HepG2 (cell line): ENCODE results near the gene MED9. TPM values are rescaled to one million over a fixed set of nuclear protein-coding genes. Genes with fewer than 3 reads are reported as not detected.
A peak's percentile ranks its signal among the peaks of the same experiment; 100 is the strongest.

Source experiments
- ADNP ChIP-seq: sonication (generic); formaldehyde crosslinking; IDR thresholded peaks from 2 replicates; pipeline ENCODE4 v1.4.0; 2020; ENCODE audit warnings: missing genetic modification reagents
- BRD4 ChIP-seq: sonication (generic); formaldehyde crosslinking; IDR thresholded peaks from 2 replicates; pipeline ENCODE4 v1.4.0; 2020; ENCODE audit warnings: missing genetic modification reagents
- CREB1 ChIP-seq, 2 experiments: fragments of 450-650 bp in 1 of 2; IDR thresholded peaks; 2 replicates each; pipeline ENCODE4 v1.6.1; 2016 to 2017; ENCODE audit warnings: control low read depth in 1 of 2, mild to moderate bottlenecking in 1 of 2, missing compliant biosample characterization in 1 of 2, missing genetic modification characterization in 1 of 2
- HES4 ChIP-seq: sonication (generic); formaldehyde crosslinking; IDR thresholded peaks from 2 replicates; pipeline ENCODE4 v1.9.0; 2021; ENCODE audit warnings: mild to moderate bottlenecking, missing genetic modification reagents, borderline replicate concordance
- IKZF1 ChIP-seq: fragments of 450-650 bp; IDR thresholded peaks from 2 replicates; pipeline ENCODE4 v1.7.1; 2016
- KLF13 ChIP-seq: sonication (generic); formaldehyde crosslinking; IDR thresholded peaks from 2 replicates; pipeline ENCODE4 v1.4.0; 2020; ENCODE audit warnings: mild to moderate bottlenecking, missing genetic modification reagents
- MAF1 ChIP-seq: sonication (generic); formaldehyde crosslinking; IDR thresholded peaks from 2 replicates; pipeline ENCODE4 v1.5.0; 2020; ENCODE audit warnings: missing genetic modification reagents, borderline replicate concordance
- MYNN ChIP-seq: sonication (generic); formaldehyde crosslinking; IDR thresholded peaks from 2 replicates; pipeline ENCODE4 v1.4.0; 2020; ENCODE audit warnings: mild to moderate bottlenecking, low read depth, missing genetic modification reagents
- NFIB ChIP-seq: sonication (generic); formaldehyde crosslinking; IDR thresholded peaks from 2 replicates; pipeline ENCODE4 v1.9.0; 2021; ENCODE audit warnings: missing genetic modification reagents, mild to moderate bottlenecking, borderline replicate concordance
- NFIC ChIP-seq: IDR thresholded peaks from 2 replicates; pipeline ENCODE4 v1.6.1; 2012; ENCODE audit warnings: mild to moderate bottlenecking, low read length, inconsistent platforms
- PRMT3 ChIP-seq: sonication (generic); formaldehyde crosslinking; IDR thresholded peaks from 2 replicates; pipeline ENCODE4 v1.8.1; 2022; ENCODE audit warnings: low read depth, mild to moderate bottlenecking, moderate library complexity, missing genetic modification reagents, borderline replicate concordance
- REL ChIP-seq: sonication (generic); formaldehyde crosslinking; conservative IDR thresholded peaks from 2 replicates; pipeline ENCODE4 v1.8.0; 2022; ENCODE audit warnings: mild to moderate bottlenecking, missing genetic modification reagents, moderate library complexity
- SAP130 ChIP-seq: IDR thresholded peaks from 2 replicates; pipeline ENCODE4 v1.6.1; 2016; ENCODE audit warnings: low read depth
- ZNF160 ChIP-seq: sonication (generic); formaldehyde crosslinking; IDR thresholded peaks from 2 replicates; pipeline ENCODE4 v1.8.0; 2022; ENCODE audit warnings: mild to moderate bottlenecking, inconsistent platforms, missing genetic modification reagents
- ZNF431 ChIP-seq: sonication (generic); formaldehyde crosslinking; IDR thresholded peaks from 2 replicates; pipeline ENCODE4 v1.9.0; 2022; ENCODE audit warnings: missing genetic modification reagents, low read depth, mild to moderate bottlenecking, borderline replicate concordance
- ZNF772 ChIP-seq: sonication (generic); formaldehyde crosslinking; IDR thresholded peaks from 2 replicates; pipeline ENCODE4 v1.5.0; 2020; ENCODE audit warnings: mild to moderate bottlenecking, missing genetic modification reagents
- polyA plus RNA-seq, 8 experiments: library from polyadenylated mRNA; depleted of rRNA in 3 of 8; stranded (reverse) in 7 of 8; unstranded in 1 of 8; fragments of >200 nt; fragmentation: Illumina TruSeq in 4 of 8; extraction: Trizol in 4 of 8; gene quantifications; 2 replicates each; pipeline versions ENCODE4 v1.2.1 to v1.2.3, GENCODE V29; 2011 to 2016; ENCODE audit warnings: low read depth in 4 of 8, missing spikeins in 1 of 8, mixed read lengths in 1 of 8; ENCODE audit not compliant: insufficient read depth in 1 of 8
- total RNA-seq, 5 experiments: library from RNA; depleted of rRNA; stranded (reverse); fragments of >200 nt; fragmentation: Illumina TruSeq; extraction: Trizol; gene quantifications; 2 replicates each; pipeline ENCODE4 v1.2.3, GENCODE V29; 2016; ENCODE audit warnings: low read depth in 1 of 5
- TF ChIP-seq, protein P1 (sequence below): IDR thresholded peaks from 2 replicates; pipeline ENCODE4 v1.4.0; 2020; ENCODE audit warnings: mild to moderate bottlenecking, missing genetic modification reagents
- TF ChIP-seq, protein P2 (sequence below): sonication (generic); formaldehyde crosslinking; IDR thresholded peaks from 2 replicates; pipeline ENCODE4 v1.5.1; 2020; ENCODE audit warnings: missing genetic modification reagents, mild to moderate bottlenecking, borderline replicate concordance
- TF ChIP-seq, protein P3 (sequence below): IDR thresholded peaks from 2 replicates; pipeline ENCODE4 v1.6.1; 2016; ENCODE audit warnings: low read depth, control low read depth
- TF ChIP-seq, protein P4 (sequence below): IDR thresholded peaks from 2 replicates; pipeline ENCODE4 v1.6.1; 2012; ENCODE audit warnings: low read depth, low read length, improper control_type of control experiment

MED9 gene
- total and polyA plus RNA-seq, 2 of the 13 experiments (the other 11 are each of a cell fraction or from before 2014, with no cell fraction given), result 11.9 to 15.1 TPM

DNA sequence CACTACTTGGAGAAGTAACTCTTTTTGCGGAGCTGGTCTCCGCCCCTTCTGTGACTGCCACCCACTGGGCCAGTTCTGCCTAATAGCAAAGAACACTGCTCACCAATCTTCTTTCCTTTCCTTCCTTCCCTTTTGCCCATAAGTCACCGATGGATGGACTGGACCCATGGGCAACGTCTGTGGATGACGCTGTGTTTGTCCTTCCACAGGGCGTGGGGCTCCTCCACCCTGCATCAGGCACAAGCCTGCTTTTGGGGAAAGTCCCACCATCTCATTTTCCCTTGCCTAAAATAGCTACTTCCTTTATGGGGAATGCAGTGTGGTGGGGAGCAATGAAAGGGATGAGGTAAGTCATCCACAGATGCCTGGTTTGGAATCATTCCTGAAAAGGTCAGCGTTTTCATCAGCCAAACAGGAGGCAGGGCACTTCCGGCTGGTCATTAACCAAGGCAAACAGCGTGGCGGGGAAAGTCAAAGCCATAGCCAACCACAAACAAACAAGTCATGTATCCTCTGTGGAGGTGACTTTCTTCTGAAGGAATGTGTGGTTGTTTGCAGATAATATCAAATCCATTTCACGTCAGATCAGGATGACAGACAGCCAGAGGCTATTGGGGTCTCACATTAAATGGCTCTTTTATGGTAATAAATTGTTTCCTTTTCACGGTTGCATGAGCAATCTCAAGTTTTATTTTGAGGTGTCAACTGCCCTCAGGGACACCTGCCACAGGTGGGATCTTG, 30.7 kb upstream of the MED9 start (continued):
- TF ChIP-seq ZNF431 (CRISPR knock-in tag) (no peak; the same call in 1 of the 2 replicates), IKZF1 (no peak), ZNF772 (CRISPR knock-in tag) (no peak), REL (CRISPR knock-in tag) (no peak), CREB1 (IDR thresholded peaks at IDR 0.05) (peak; percentile 73), CREB1 (CRISPR knock-in tag; IDR thresholded peaks at IDR 0.05) (peak; percentile 88), KLF13 (no peak), MYNN (no peak), NFIB (CRISPR knock-in tag) (no peak), ADNP (no peak), MAF1 (CRISPR knock-in tag) (peak; percentile 87; the same call in 1 of the 2 replicates), NFIC (peak; percentile 94), PRMT3 (CRISPR knock-in tag) (no peak), BRD4 (CRISPR knock-in tag) (peak; percentile 1; the same call in 1 of the 2 replicates), ZNF160 (CRISPR knock-in tag) (no peak), SAP130 (CRISPR knock-in tag) (peak; percentile 90), HES4 (CRISPR knock-in tag) (no peak)
- TF ChIP-seq, protein P1, sequence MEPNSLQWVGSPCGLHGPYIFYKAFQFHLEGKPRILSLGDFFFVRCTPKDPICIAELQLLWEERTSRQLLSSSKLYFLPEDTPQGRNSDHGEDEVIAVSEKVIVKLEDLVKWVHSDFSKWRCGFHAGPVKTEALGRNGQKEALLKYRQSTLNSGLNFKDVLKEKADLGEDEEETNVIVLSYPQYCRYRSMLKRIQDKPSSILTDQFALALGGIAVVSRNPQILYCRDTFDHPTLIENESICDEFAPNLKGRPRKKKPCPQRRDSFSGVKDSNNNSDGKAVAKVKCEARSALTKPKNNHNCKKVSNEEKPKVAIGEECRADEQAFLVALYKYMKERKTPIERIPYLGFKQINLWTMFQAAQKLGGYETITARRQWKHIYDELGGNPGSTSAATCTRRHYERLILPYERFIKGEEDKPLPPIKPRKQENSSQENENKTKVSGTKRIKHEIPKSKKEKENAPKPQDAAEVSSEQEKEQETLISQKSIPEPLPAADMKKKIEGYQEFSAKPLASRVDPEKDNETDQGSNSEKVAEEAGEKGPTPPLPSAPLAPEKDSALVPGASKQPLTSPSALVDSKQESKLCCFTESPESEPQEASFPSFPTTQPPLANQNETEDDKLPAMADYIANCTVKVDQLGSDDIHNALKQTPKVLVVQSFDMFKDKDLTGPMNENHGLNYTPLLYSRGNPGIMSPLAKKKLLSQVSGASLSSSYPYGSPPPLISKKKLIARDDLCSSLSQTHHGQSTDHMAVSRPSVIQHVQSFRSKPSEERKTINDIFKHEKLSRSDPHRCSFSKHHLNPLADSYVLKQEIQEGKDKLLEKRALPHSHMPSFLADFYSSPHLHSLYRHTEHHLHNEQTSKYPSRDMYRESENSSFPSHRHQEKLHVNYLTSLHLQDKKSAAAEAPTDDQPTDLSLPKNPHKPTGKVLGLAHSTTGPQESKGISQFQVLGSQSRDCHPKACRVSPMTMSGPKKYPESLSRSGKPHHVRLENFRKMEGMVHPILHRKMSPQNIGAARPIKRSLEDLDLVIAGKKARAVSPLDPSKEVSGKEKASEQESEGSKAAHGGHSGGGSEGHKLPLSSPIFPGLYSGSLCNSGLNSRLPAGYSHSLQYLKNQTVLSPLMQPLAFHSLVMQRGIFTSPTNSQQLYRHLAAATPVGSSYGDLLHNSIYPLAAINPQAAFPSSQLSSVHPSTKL (CRISPR knock-in tag), result peak; percentile 96
- TF ChIP-seq, protein P2, sequence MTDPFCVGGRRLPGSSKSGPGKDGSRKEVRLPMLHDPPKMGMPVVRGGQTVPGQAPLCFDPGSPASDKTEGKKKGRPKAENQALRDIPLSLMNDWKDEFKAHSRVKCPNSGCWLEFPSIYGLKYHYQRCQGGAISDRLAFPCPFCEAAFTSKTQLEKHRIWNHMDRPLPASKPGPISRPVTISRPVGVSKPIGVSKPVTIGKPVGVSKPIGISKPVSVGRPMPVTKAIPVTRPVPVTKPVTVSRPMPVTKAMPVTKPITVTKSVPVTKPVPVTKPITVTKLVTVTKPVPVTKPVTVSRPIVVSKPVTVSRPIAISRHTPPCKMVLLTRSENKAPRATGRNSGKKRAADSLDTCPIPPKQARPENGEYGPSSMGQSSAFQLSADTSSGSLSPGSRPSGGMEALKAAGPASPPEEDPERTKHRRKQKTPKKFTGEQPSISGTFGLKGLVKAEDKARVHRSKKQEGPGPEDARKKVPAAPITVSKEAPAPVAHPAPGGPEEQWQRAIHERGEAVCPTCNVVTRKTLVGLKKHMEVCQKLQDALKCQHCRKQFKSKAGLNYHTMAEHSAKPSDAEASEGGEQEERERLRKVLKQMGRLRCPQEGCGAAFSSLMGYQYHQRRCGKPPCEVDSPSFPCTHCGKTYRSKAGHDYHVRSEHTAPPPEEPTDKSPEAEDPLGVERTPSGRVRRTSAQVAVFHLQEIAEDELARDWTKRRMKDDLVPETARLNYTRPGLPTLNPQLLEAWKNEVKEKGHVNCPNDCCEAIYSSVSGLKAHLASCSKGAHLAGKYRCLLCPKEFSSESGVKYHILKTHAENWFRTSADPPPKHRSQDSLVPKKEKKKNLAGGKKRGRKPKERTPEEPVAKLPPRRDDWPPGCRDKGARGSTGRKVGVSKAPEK (CRISPR knock-in tag), result no peak
- TF ChIP-seq, protein P3, sequence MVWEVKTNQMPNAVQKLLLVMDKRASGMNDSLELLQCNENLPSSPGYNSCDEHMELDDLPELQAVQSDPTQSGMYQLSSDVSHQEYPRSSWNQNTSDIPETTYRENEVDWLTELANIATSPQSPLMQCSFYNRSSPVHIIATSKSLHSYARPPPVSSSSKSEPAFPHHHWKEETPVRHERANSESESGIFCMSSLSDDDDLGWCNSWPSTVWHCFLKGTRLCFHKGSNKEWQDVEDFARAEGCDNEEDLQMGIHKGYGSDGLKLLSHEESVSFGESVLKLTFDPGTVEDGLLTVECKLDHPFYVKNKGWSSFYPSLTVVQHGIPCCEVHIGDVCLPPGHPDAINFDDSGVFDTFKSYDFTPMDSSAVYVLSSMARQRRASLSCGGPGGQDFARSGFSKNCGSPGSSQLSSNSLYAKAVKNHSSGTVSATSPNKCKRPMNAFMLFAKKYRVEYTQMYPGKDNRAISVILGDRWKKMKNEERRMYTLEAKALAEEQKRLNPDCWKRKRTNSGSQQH (CRISPR knock-in tag), result no peak
- TF ChIP-seq, protein P4, sequence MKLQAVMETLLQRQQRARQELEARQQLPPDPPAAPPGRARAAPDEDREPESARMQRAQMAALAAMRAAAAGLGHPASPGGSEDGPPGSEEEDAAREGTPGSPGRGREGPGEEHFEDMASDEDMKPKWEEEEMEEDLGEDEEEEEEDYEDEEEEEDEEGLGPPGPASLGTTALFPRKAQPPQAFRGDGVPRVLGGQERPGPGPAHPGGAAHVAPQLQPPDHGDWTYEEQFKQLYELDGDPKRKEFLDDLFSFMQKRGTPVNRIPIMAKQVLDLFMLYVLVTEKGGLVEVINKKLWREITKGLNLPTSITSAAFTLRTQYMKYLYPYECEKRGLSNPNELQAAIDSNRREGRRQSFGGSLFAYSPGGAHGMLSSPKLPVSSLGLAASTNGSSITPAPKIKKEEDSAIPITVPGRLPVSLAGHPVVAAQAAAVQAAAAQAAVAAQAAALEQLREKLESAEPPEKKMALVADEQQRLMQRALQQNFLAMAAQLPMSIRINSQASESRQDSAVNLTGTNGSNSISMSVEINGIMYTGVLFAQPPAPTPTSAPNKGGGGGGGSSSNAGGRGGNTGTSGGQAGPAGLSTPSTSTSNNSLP, result peak; percentile 95
